GM19452 (cell line): ENCODE results near the gene GATD1.

Source experiments
- ATAC-seq: cut with Tn5 transposase; IDR thresholded peaks from one replicate; pipeline ENCODE4 v1.9.1; 2021; ENCODE audit not compliant: unreplicated experiment

GATD1 gene

DNA sequence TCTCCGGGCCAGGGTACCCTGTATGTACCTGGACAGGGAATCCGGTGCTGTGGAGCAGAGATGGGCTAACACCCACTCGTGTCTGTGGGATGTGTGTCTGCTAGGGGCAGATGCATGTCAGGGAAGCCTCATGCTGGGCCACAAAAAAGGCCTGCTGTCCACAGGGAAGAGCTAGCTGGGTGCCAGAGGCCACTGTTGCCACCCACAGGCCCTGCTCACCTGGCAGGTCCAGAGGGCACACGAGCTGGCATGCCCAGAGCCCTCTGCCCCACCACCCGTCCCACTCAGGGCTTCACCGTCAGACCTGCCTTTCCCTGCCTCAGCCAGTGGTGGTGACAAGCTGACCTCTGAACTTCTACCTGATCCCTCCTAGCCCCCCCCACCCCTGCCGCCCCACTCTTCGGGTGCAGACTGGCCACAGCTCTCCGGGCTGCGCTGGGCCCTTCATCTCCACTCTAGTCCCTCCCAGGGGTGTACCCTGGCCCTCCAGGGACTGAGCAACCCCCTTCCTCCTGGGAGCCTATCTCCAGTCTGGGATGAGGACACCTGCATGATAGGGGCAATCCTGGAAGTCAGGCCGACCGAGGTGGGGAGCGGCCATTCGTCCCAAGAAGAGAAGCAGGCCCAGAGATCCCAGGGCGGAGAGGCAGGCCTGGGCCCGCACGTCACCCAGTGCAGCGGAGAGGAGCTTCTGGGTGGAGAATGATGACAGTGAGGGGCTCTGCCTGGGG, 19.4 kb upstream of the GATD1 start:
- no peak for ATAC-seq

DNA sequence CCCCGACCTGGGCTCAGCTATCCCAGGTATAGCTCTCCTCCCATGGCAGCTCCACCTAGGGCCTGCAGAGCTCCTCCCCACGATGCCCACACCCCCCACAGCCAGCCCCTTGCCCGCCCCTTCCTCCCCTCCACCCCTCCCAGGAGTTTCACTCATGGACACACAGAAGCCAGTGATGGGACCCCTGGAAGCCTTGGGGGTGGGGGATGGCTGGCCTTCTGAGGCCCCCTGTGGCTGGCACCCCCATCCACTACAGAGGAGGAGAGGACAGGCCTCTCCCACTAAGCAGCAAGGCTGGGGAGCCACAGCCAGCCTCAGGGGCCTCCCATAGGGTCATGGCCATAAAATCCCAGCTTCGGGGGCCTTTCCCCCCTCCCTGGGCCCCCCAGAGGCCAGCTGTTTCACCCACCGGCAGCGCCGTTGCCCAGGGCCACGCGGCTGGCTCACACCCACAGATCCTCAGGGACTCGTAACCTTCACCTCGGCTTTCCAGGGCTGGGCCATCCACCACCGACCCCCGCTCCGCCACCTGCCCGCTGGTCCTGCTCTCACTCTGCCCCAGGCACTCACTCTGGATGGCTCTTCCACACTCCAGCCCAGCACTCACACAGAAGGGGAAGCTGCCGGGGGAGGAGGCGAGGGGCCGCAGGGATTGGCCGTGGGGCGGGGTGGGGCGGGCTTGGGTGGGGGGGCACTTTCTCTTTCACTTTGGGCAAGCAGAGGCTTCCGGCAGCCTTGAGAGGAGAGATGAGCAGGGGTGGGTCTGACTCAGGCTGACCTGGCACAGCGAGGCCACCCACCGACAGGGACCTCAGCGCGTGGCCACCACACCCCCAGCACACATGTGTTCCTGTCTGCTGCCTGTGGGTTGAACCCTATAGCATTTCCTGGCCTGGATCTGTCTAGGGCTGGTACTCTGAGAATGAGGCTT, 18.6 kb upstream of the GATD1 start:
- no peak for ATAC-seq

GRCh38 chr11:794766-795633, 17.7 kb upstream of the GATD1 start:
- ATAC-seq: no peak

GRCh38 chr11:794013-794765, 16.9 kb upstream of the GATD1 start:
- no peak for ATAC-seq

DNA sequence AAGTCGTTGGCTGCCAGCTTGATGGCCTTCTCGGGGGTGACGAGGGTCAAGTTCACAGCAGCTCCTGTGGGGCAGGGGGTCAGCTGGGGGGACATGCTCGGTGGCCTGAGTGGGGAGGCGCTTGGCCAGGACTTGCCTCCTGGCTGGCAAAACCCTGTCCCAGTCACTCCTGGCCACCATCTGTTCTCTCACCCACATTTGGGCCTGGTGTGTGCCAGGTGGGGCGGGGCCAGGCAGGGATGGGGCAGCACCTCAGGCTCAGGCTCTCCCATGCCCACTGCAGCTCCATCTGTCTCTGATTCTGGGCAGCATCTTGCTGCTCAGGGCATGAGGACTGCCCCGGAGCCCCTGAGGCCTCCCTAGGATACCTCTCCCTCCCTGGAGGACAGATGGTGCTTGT, 16.3 kb upstream of the GATD1 start:
- no peak for ATAC-seq

DNA sequence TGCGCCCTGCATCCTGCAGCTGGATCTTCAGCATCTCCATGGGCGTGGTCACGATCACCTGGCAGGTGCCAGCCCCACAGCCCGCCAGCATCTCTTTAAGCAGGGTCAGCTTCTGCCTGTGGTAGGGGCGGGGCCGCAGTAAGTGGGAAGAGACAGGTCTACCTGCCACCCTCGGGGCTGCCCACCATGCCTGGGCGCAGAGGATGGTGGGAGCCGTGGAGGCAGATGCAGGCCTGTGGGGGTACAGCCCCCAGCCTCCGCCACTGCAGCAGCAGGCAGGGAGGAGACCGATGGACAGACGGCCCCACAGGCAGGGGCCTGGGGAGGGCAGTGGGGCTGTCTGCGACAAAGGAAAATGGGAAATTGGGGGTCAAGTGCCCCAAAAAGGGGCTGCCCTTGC, 15.6 kb upstream of the GATD1 start:
- no peak for ATAC-seq

- no peak for ATAC-seq
Measured at GRCh38 chr11:792535-792821, 15.2 kb upstream of the GATD1 start.

GRCh38 chr11:791658-792534, 14.6 kb upstream of the GATD1 start:
- no peak for ATAC-seq

DNA sequence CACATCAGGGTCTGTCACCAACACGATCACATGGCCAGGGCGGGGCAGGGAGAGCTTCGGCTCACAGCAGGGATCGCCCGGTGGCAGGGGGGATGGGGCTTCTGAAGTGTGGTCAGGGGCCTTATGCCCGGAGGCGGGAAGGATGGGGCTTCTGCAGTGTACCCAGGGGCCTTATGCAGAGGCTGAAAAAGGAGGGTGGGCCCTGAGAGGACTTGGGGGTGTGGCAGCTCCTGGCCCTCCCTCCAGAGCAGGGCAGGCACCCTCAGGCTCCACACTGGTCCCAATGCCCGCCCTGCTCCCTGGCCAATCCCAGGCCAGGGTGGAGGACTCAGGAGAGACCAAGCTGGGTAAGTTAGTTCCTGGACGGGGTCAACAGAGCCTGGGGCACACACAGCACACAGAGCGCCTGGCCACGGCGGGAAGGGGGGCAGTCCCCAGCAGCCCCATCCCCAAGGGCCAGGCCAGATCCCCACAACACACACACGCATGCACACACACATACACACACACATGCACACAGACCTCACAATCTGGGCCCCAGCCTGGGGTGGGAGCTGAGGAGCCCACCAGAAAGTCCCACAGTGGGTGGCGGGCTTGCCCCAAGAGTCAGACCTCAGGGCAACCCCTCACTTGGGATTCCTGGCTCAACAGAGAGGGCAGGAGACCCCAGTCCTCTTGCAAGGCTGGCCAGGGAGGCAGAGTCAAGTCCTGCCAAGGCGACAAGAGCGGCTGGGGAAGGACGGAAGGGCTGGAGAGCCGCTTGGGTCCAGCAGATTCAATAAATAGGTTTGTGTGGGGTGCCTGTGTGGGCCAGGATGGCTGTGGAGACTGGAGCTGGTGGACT, 13.7 kb upstream of the GATD1 start:
- ATAC-seq: no peak

GRCh38 chr11:789943-790342, 12.7 kb upstream of the GATD1 start, which contains the start of gene CEND1:
CEND1 (minus strand) TSS chr11:790090; CDS start chr11:788576, 1,514 bp downstream.
- ATAC-seq: no peak

DNA sequence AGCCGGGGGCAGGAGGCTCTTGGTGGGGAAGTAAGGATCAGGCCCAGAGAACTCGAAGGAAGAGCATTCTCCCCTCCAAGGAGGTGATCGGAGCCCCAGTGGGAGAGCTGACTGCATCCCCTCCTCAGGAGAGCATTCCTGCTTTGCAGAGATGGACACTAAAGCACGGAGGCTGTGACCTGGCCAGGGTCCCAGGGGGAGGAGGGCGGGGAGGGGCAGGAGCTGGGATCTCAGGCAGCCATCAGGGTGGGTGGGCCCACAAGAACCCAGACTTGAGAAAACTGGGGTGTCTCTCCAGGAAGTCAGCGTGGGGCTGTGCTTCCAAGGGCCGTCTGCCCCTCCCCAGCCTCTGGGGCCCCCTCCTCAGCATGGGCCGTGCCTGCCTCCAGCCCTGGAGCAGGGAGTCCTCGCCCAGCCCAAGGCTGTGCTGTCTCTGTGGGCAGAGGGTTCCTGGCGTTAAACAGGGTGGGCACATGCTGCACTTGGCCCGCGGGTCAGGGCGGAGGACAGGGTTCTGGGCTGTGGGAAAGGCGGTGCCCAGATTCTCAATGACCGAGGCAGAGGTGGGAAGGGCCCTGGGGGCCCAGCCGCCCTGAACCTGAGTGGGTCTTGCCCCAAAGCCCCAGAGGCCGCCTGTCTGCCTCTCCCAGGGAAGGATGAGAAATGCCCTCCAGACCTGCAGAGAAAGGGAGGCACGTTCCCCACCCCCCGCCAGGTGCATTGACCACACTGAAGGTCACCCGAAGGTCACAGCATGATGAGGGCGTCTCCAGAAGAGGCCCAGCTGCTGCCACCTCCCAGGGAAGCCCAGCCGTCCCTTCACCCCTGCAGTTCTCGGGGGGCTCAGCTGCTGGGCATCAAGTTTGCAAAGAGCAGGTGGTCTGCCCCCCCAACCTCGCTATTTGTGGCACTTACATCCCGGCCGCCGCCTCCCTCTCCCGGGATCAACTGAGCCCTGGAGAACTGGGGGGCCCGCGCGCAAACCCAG, 12.0 kb upstream of the GATD1 start:
- no peak for ATAC-seq

- no peak for ATAC-seq
Measured at GRCh38 chr11:788009-788640, 10.8 kb upstream of the GATD1 start.

- no peak for ATAC-seq
Measured at GRCh38 chr11:787084-787675, 9.9 kb upstream of the GATD1 start.

DNA sequence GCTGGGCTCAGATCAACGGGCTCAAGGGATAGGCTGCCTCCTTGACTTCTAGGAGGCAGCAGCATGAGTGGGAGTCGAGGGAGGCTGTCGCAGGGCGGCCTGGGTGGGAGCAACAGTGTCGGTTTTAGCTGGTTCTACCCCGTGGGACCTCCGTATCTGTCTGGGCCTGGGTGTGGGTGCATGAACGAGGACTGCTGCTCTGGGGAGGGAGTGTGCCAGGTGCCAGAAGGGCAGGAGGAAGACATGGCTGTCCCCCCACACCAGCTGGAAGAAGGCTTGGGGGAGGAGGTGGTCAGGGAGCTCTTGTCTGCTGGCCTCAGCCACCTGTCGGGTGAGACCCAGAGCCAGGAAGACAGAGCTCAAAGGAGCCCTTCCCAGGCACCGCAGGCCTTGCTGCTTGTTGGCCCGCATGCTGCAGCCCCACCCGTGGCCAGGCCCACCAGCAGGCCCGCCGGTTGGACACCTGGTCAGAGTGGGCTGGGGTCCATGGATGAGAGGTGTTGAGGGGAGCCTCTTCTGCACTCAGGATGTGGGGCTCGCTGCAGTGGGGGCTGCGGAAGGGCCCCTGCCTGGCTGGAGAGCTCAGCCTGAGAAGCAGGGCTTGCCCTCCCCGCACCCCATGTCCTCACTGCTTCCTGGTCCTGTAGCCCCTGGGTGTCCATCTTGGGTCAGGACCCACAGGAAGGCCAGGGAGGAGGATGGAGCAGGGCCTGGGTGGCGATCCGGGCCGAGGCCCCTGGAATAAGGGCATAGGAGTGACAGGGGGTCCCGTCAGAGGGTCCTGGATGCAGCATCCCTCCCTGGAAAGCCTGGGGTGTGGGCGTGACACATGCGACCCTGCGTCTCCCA, 9.2 kb upstream of the GATD1 start:
- ATAC-seq: no peak

DNA sequence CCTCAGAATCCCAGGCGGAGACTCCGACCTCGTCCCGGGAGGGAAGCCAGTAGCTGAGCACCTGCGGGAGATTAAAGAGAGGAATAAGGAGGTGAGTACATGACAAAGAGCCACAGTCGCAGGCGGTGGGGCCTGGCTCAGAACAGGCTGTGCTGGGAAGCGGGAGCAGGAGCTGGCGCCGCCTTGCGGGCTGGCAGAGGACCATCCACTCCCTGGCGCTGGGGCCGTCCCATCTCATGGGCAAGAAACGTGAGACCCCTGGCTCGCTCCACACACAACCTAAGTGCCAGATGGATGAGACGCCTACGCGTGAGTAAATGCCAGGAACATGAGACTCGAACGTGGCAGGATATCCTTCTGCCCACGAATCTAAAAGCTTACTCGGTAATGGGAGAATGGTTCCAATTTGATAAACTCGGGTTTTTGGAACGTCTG, 6.3 kb upstream of the GATD1 start:
- no peak for ATAC-seq
